HG03439 (cell line): Measurements from ENCODE around the gene NUP62CL.
"Not testable (repeated sequence)": the region's sequence is repeated elsewhere in the genome, so short reads cannot be mapped to it uniquely, and the experiment has no call there.

Experiments used
- ATAC-seq: cut with Tn5 transposase; IDR thresholded peaks from one replicate; pipeline ENCODE4 v1.9.1; 2021; ENCODE audit warnings: mild to moderate bottlenecking, moderate library complexity; ENCODE audit not compliant: unreplicated experiment

NUP62CL gene, protein sequence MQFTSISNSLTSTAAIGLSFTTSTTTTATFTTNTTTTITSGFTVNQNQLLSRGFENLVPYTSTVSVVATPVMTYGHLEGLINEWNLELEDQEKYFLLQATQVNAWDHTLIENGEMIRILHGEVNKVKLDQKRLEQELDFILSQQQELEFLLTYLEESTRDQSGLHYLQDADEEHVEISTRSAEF

GRCh38 chrX:107205770-107206696, at the start of gene NUP62CL, which contains the start of gene DNAAF6:
Gene NUP62CL, minus strand, starts transcription at chrX:107206433. Its CDS starts 31,287 bp downstream, at chrX:107175146.
Gene DNAAF6, plus strand, starts transcription at chrX:107206611. Its CDS starts 6,265 bp downstream, at chrX:107212876.
- ATAC-seq: peak; percentile 94

GRCh38 chrX:107228486-107228819, 22.2 kb upstream of the NUP62CL start:
- ATAC-seq: no peak

GRCh38 chrX:107227780-107228485, 21.7 kb upstream of the NUP62CL start:
- ATAC-seq: no peak

DNA sequence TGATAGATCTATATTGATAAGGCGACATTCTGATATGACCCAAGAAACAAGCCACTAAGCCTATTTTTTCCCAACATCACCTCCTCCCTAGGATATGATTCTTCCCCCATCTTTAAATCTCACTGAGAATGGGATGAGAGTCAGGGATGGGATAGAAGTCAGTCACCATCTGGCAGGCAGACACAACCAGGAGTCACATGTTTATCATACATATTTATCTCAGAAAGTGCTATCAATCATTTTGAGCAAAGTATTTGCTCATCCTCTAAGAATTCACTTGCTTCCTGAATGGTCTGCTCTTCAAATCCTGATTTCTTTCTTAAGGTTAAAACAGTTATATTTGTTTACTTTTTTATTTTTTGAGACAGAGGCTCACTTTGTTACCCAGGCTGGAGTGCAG, 20.5 kb upstream of the NUP62CL start:
- ATAC-seq: no peak

DNA sequence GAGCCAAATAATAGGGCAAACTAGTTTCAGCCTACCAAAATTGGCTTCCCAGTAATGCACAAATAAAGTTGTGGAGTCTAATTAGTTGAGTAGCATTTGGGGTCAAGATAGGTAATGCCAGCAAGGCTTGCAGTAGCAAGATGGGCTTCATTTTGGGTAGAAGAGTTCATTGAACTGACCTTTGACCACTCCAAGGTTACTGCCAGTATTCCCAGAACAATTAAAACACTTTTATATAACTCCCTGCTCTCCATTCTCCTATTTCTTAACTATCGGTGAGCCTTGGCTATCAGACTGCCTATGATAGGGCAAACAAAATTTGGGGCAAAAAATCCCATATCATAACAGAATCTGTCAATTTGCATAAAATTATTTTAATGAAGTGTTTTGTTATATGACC, 7.2 kb upstream of the NUP62CL start:
- no peak for ATAC-seq

DNA sequence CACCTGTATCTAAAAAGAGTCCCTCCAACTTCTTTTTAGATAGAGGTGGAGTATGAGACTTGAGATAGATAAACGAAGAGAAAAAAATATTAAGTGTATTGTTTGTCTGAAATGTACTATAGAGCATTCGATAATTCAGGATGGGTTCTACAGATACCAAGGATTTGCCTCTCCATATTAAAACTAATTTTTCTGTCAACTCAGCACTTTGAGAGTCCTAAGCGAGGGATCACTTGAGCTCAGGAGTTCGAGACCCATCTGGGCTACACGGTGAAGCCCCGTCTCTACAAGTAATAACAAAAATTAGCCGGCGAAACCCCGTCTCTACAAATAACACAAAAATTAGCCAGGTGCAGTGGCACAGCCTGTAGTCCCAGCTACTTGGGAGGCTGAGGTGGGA, 1.7 kb upstream of the NUP62CL start:
- no peak for ATAC-seq

DNA sequence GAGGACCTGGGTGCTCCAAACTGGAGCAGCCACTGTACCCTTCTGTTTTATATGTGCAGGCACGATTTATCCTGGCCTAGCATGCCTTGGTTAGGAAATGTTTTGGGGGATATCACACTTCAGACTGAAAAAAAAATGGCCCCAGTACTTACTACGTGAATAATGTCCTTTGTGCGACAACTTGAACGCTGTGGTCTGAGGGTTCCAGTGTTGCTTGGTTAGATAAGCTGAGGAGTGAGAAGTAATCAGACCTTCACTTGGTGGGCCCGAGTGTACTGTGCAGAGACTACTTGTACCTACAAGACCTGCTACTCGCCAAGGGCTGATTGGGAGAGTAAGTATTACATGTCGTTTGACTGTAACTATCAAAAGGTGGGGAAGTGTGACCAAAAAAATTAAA, 856 bp upstream of the NUP62CL start:
- ATAC-seq: no peak

DNA sequence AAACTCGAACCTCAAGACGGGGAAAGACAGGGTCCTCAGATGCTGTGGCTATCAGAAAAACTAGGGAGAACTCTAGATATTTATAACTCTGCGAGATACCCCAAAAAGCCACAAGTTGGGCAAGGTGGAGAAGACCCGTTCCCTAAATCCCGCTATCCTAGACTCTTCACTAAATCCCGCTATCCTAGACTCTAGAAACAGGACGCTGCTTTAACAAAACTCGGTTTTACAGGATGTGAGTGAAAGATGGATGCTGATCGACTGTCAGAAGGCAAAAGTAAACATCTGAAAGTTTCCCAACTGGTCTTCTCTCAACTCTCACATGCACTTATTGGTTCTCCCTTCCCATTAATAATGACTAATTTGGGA, 448 bp upstream of the NUP62CL start:
- no peak for ATAC-seq

DNA sequence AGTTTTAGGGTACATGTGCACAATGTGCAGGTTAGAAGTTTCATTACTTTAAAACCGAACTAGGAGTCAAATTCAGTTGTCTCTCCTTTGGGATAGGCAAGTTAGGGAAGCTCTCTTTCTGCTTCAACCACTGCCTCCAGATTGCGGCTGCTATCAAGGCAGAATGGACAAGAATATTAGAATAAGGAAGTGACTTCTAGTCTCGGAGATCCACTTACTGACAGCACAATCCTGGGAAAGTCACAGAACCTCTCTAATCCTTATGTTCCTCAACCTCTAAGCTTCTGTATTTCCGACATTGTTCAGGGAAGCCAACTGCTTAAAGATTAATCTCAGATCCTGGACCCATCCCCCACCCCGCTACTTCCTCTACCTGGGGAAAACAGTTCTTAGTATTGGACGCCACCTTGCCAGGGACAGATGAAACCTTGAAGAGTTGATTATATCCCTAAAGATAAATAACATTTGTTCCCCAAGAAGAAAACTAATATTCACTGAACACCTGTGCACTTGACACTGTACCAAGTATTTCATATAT, 2.1 kb downstream of the NUP62CL start:
- no peak for ATAC-seq

DNA sequence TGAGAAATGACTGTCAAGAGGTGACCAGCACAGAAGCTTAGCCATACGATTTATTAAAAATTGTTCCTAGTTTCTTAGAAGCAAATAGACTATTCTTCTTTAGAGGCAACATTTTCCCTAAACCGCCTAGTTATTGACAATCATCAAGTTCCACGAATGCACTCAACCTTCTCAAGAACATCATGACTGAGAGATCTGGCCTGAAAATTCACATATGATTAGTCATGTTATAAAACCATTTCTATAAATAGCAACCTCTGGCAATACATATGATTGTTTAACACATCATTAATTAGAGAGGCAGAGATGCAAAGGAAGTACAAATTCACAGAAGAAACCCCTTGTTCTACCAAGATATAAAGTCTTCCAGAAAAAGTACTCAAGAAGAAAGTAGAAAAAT, 6.7 kb downstream of the NUP62CL start:
- ATAC-seq: no peak

DNA sequence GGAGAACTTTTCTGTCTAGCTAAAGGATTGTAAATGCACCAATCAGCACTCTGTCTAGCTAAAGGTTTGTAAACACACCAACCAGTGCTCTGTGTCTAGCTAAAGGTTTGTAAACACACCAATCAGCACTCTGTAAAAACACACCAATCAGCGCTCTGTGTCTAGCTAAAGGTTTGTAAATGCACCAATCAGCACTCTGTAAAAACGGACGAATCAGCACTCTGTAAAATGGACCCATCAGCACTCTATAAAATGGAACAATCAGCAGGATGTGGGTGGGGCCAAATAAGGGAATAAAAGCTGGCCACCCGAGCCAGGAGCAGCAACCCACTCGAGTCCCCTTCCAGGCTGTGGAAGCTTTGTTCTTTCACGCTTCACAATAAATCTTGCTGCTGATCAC, 8.2 kb downstream of the NUP62CL start:
- ATAC-seq: not testable (repeated sequence)

GRCh38 chrX:107197319-107197718, 8.9 kb downstream of the NUP62CL start:
- no peak for ATAC-seq

GRCh38 chrX:107171369-107172102, 34.7 kb downstream of the NUP62CL start:
- no peak for ATAC-seq

GRCh38 chrX:107168712-107169111, 37.5 kb downstream of the NUP62CL start:
- ATAC-seq: no peak

- no peak for ATAC-seq
Observed at GRCh38 chrX:107168257-107168656, 38.0 kb downstream of the NUP62CL start.

- no peak for ATAC-seq
Observed at GRCh38 chrX:107167163-107167921, 38.9 kb downstream of the NUP62CL start.

- not testable (repeated sequence) for ATAC-seq
Observed at GRCh38 chrX:107157618-107158017, 48.6 kb downstream of the NUP62CL start.

DNA sequence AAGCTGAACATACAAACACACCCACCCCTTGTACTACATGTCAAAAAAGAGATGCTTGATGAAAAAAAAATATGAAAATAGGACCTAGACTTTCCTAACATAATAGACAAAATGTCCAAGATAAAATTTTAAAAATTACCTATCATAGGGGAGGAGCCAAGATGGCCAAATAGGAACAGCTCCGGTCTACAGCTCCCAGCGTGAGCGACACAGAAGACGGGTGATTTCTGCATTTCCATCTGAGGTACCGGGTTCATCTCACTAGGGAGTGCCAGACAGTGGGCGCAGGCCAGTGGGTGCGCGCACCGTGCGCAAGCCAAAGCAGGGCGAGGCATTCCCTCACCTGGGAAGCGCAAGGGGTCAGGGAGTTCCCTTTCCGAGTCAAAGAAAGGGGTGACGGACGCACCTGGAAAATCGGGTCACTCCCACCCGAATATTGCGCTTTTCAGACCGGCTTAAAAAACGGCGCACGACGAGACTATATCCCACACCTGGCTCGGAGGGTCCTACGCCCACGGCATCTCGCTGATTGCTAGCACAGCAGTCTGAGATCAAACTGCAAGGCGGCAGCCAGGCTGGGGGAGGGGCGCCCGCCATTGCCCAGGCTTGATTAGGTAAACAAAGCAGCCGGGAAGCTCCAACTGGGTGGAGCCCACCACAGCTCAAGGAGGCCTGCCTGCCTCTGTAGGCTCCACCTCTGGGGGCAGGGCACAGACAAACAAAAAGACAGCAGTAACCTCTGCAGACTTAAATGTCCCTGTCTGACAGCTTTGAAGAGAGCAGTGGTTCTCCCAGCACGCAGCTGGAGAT, 50.4 kb downstream of the NUP62CL start:
- not testable (repeated sequence) for ATAC-seq
